ENCODE measurements around the gene SEC61A2.

DNA sequence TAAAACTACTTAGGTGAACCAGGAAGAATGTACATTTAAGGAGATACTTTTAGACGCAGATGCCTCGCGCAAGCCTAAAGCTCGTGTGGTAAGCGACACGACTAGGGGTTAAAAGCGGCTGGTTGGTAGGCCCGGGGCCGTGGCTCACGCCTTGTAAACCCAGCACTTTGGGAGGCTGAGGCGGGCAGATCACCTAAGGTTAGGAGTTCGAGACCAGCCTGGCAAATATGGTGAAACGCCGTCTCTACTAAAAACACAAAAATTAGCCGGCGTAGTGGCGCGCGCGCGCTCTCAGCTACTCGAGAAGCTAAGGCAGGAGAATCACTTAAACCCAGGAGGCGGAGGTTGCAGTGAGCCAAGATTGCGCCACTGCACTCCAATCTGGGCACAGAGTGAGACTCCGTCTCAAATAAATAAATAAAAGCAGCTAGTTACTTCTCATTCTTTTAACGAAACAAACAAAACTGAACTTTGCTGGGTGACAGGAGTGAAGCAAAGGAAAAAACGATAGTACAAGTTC is 65.3 kb downstream of the SEC61A2 start:
- TF ChIP-seq BCL11A (IDR thresholded peaks at IDR 0.05; ENCODE audit: low read depth in 2 of 2, low read length in 2 of 2) (no peak), EZH2 (IDR thresholded peaks at IDR 0.05; ENCODE audit: low read depth, low read length, severe bottlenecking) (no peak), POLR2A (IDR thresholded peaks at IDR 0.05; ENCODE audit: control extremely low read depth in 1 of 2, low read depth in 2 of 2, low read length in 2 of 2) (no peak), TAF1 (IDR thresholded peaks at IDR 0.05; ENCODE audit: low read depth, low read length) (no peak), MAFK (IDR thresholded peaks at IDR 0.05; ENCODE audit: low read depth, low read length) (no peak), HDAC6 (IDR thresholded peaks at IDR 0.05; ENCODE audit: low read depth, low read length) (no peak), ASH2L (IDR thresholded peaks at IDR 0.05; ENCODE audit: low read length) (no peak), JUN (IDR thresholded peaks at IDR 0.05; ENCODE audit: low read depth, low read length) (no peak), CHD2 (IDR thresholded peaks at IDR 0.05; ENCODE audit: low read length) (no peak), HDAC2 (IDR thresholded peaks at IDR 0.05; ENCODE audit: borderline replicate concordance in 1 of 2, low read depth in 2 of 2, low read length in 2 of 2) (no peak)
- TF ChIP-seq, protein P1, sequence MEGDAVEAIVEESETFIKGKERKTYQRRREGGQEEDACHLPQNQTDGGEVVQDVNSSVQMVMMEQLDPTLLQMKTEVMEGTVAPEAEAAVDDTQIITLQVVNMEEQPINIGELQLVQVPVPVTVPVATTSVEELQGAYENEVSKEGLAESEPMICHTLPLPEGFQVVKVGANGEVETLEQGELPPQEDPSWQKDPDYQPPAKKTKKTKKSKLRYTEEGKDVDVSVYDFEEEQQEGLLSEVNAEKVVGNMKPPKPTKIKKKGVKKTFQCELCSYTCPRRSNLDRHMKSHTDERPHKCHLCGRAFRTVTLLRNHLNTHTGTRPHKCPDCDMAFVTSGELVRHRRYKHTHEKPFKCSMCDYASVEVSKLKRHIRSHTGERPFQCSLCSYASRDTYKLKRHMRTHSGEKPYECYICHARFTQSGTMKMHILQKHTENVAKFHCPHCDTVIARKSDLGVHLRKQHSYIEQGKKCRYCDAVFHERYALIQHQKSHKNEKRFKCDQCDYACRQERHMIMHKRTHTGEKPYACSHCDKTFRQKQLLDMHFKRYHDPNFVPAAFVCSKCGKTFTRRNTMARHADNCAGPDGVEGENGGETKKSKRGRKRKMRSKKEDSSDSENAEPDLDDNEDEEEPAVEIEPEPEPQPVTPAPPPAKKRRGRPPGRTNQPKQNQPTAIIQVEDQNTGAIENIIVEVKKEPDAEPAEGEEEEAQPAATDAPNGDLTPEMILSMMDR (IDR thresholded peaks at IDR 0.05; ENCODE audit: control extremely low read depth in 1 of 3, insufficient read depth in 1 of 3, low read depth in 1 of 3, low read length in 3 of 3): no peak

Measured in H1 (cell line).